ENCODE data around the gene TNNT3.
A peak's percentile ranks its signal among the peaks of the same experiment; 100 is the strongest.
"Not testable (repeated sequence)": the region's sequence is repeated elsewhere in the genome, so short reads cannot be mapped to it uniquely, and the experiment has no call there.

TNNT3 gene

GRCh38 chr11:1881442-1882264, 37.9 kb upstream of the TNNT3 start:
- DNase-seq = no peak

- peak; percentile 80 for DNase-seq
Observed at GRCh38 chr11:1882265-1883238, 37.0 kb upstream of the TNNT3 start.

DNA sequence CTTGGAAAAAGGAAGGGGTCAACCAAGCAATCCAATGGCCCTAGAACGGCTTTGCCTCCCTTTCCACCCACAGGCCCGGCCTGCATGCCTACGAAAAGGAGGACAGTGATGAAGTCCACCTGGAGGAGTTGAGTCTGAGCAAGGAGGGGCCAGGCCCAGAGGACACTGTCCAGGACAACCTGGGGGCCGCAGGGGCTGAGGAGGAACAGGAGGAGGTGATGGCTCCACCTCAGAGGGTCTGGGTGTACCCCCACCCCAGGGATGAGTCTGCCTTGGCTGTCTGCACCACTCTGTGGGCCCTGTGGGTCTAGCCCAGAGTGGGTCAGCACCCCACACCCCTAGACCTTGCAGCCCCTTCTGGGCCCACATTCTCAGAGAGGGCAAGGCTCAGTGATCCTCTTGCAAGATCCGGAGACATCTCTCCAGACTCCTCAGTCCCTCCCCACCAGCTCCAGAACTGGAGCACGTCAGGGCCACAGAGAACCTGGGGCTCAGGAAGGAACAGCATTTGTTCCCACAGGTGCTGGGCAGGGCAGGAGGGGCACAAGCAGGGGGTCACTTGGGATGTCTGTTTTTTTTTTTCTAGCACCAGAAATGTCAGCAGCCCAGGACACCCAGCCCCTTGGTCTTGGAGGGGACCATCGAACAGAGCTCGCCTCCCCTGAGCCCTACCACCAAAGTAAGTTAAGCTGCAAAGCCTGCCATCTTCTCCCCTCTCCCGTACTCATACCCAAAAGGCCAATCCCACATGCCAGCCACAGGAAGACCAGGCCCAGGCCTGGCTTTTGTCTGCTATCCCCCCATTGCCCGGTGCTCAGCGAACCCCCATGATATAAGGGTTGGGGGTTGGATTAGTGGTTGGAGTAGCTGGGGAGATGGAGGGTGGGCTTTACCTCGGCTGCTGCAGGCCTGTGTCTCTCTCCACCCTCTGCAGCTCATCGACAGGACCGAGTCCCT, 35.9 kb upstream of the TNNT3 start:
- no peak for DNase-seq

- no peak for DNase-seq
Observed at GRCh38 chr11:1884303-1884700, 35.2 kb upstream of the TNNT3 start.

DNA sequence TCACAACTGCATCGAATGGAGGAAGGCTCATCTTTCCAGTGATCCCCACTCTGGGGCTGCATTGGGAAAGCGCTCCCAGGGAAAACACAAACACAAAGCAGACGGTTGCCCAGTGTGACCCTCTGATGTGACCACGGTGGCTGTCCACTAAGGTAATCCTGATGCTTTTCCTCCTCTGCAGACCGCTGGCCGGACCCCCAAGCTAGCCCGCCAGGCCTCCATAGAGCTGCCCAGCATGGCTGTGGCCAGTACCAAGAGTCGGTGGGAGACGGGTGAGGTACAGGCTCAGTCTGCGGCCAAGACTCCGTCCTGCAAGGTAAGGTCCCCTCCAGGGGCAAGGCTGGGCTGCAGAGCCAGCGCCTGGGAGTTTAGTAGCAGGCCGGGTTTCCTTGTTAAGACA, 33.0 kb upstream of the TNNT3 start:
- DNase-seq = not testable (repeated sequence)

GRCh38 chr11:1887451-1888346, 31.8 kb upstream of the TNNT3 start:
- DNase-seq = no peak

- DNase-seq = no peak
Observed at GRCh38 chr11:1888347-1888753, 31.2 kb upstream of the TNNT3 start.

DNA sequence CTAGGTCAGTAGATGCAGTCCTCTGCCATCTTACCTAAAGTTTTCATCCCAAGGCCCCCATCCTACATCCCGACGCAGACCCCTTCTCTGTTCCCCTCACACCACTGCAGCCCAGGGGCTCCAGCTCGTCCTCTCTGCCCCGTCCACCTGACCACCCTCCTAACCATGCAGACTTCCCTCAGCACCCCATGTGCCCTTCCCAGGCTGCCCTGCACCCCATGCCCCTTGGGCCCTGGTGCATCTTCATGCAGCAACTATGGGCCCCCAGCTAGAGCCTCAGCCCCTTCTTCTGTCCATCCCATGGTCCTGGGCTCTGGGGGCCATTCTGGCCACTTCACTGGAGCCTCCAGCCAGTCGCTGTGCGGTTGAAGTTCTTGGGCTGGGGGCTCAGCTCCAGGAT, 30.7 kb upstream of the TNNT3 start:
- no peak for DNase-seq

- peak; percentile 77 to 79 for DNase-seq
Observed at GRCh38 chr11:1889224-1889930, 30.1 kb upstream of the TNNT3 start.

DNA sequence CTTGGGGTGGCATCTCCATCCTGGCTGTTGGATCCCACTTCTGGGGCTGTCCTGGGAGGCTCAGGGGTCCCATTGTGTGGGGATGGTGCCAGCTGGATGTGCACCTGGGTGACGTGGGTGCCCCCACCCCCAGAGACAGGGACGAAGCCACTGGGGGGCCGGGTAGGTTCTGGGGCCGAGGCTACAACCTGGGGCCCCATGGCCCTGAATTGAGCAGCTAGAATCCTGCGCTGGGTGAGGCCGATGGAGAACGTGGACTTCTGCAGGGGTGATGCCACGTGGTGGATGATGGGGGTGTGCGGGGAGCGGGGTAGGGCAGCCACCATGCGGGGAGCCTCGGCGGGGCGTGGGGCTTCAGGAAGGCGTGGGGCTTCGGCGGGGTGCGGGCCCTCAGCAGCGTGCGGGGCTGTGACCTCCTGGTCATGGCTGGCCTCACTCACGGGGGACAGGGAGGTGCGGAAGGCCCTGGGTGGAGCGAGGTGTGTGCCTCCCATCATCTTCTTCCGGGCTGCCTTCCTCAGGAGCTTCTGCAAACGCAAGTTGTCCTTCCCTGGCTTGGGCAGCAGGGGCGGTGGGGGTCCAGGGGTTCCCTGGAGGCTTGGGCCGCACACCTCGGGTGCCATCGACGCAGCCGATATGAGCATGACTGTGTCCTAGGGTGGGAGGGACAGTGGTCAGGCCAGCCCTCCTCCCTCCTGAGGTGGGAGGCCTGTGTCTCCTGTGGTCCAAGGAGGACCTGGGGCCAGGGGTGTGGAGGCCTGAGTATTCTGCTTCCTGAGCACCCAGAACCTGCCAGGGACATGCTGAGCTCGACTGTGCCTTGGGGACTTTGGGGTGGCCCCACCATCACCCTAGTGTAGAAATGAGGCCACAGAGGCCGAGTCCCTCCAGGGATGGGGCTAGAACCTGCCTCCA, 29.3 kb upstream of the TNNT3 start:
- DNase-seq = no peak

GRCh38 chr11:1890856-1891830, 28.4 kb upstream of the TNNT3 start:
- no peak for DNase-seq

GRCh38 chr11:1891831-1892115, 27.7 kb upstream of the TNNT3 start, which contains the start of gene PRR33:
TSS of gene PRR33 (minus strand) at chr11:1891895. CDS start at chr11:1890584, 1,311 bp downstream.
- DNase-seq = no peak

GRCh38 chr11:1892116-1892515, 27.4 kb upstream of the TNNT3 start:
- DNase-seq = no peak

DNA sequence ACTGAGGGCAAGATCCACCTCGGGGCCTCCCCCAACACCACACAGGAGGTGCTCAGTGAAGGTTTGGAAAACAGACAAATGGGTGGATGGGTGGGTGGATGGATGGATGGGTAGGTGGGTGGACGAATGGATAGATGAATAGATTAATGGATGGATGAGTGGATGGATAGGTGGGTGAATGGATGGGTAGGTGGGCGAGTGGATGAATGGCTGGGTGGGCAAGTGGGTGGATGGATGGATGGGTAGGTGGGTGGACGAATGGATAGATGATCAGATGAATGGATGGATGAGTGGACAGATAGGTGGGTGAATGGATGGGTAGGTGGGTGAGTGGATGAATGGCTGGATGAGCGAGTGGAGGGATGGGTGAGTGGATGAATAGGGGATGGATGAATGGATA, 26.9 kb upstream of the TNNT3 start:
- no peak for DNase-seq

GRCh38 chr11:1893581-1894359, 25.7 kb upstream of the TNNT3 start:
- no peak for DNase-seq

GRCh38 chr11:1894759-1895158, 24.7 kb upstream of the TNNT3 start:
- DNase-seq = no peak

GRCh38 chr11:1896468-1896867, 23.0 kb upstream of the TNNT3 start:
- DNase-seq = no peak

DNA sequence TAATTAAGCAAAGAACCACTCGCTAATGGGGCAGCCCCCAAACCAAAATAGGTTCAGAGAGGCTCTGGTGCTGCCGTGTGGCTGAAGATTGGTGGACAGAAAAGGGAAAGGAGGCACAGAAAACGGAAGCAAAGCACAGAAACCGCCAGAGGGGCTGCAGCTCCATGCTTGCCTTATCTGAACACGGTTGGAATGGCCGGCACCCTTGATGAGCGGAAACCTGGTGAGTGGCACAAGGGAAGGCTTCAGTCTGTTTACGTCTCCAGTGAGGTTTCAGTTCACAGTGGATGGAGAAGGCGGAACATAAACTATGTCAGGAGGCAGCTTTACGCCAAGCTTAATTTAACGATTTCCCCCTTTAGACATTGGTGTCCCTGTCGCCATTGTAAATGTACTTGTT, 22.6 kb upstream of the TNNT3 start:
- no peak for DNase-seq
